OCI-LY7 (cell line): ENCODE data around the gene MED15.

ENCODE experiments used
- EZH2phosphoT487 ChIP-seq: fragments of 200-600 bp; sonication (generic); IDR thresholded peaks from 2 replicates; pipeline ENCODE4 v1.6.1; 2018; ENCODE audit warnings: low read depth, borderline replicate concordance, mild to moderate bottlenecking, mixed run types, antibody characterized with exemption, low read length, moderate library complexity, mixed read lengths
- TF ChIP-seq, protein P1 (sequence below): fragments of 200-600 bp; sonication (generic); conservative IDR thresholded peaks from 2 replicates; pipeline ENCODE4 v1.5.1; 2014; ENCODE audit warnings: mild to moderate bottlenecking, antibody characterized with exemption, low read length, moderate library complexity, mixed read lengths

DNA sequence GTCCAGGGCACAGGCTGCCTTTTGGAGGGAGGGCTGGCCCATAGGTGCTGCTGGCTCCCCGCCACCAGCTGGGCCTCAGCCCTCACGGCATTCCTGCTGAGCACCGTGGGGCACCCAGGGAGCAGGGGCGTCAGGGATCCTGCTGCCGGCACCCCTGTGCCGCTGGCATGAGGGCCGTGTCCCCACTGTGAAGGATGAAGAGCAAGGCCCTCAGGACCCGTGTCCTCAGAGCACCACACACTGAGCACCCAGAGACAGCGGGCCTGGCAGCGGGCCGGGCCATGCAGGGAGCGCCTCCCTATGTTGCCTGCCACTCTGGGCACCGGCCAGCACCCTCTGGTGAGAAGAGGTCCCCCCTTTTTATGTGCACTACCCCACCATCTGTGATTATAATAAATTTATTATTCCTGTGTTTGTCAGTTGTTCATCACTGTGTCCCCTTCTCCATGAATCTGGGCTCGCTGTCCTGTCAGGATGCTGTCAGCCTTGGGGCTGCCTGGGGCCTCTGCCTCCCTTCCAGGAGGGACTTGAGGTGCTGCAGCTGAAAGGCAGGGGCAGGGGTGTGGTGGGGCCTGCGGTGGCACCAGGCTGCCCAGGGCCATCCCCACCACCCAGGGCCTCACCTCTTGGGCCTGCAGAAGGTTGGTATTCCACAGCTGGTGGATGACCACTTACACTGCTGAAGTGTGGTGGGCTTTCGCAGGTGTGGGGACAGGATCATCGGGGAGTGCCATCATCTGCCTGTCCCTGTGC, 80.0 kb downstream of the MED15 start:
- TF ChIP-seq, protein P1, sequence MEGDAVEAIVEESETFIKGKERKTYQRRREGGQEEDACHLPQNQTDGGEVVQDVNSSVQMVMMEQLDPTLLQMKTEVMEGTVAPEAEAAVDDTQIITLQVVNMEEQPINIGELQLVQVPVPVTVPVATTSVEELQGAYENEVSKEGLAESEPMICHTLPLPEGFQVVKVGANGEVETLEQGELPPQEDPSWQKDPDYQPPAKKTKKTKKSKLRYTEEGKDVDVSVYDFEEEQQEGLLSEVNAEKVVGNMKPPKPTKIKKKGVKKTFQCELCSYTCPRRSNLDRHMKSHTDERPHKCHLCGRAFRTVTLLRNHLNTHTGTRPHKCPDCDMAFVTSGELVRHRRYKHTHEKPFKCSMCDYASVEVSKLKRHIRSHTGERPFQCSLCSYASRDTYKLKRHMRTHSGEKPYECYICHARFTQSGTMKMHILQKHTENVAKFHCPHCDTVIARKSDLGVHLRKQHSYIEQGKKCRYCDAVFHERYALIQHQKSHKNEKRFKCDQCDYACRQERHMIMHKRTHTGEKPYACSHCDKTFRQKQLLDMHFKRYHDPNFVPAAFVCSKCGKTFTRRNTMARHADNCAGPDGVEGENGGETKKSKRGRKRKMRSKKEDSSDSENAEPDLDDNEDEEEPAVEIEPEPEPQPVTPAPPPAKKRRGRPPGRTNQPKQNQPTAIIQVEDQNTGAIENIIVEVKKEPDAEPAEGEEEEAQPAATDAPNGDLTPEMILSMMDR = no peak
- no peak for TF ChIP-seq EZH2phosphoT487
